Measurements from ENCODE around the gene GAD2.

DNA sequence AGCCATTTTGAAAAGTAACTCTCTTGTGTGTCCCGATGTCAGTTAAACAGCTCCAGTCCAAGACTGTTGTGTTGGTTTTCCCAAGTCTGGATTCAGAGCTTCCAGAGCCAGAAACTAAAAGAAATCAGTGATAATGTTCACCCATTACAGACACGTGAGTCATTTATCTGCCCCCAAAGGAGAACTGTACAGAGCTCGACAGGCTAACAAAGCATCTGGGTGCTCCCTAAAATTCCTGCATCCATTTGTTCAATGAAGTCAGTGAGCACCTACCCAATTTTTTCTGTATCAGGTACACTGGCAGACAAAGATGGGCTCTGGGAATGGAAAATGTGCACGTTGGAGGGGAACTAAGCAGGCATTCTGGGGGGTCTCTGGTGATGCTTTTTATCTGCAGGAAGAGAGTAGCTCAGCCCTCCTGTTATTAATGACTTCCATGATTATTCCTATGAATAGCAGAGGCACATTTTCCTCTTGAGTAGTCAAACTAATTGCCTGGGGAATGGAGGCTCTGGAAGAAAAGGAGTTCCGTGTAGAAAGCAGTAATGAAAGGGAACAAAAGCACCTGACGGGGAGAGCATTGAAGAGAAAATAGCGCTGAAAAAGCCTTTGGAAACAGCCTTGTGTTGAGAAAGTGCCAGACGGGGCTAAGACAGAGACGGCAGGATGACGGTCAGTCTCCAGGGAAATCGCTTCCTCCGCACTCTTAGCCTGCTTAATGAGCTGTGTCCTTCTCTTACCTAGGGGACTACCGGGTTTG is 75.3 kb downstream of the GAD2 start:
- TF ChIP-seq, protein P1, sequence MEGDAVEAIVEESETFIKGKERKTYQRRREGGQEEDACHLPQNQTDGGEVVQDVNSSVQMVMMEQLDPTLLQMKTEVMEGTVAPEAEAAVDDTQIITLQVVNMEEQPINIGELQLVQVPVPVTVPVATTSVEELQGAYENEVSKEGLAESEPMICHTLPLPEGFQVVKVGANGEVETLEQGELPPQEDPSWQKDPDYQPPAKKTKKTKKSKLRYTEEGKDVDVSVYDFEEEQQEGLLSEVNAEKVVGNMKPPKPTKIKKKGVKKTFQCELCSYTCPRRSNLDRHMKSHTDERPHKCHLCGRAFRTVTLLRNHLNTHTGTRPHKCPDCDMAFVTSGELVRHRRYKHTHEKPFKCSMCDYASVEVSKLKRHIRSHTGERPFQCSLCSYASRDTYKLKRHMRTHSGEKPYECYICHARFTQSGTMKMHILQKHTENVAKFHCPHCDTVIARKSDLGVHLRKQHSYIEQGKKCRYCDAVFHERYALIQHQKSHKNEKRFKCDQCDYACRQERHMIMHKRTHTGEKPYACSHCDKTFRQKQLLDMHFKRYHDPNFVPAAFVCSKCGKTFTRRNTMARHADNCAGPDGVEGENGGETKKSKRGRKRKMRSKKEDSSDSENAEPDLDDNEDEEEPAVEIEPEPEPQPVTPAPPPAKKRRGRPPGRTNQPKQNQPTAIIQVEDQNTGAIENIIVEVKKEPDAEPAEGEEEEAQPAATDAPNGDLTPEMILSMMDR (IDR thresholded peaks at IDR 0.05; ENCODE audit: low read length) = no peak
- TF ChIP-seq EZH2 (optimal IDR thresholded peaks at IDR 0.05; ENCODE audit: low read depth, low read length) (no peak), EZH2phosphoT487 (IDR thresholded peaks at IDR 0.05; ENCODE audit: low read length) (no peak)
